ENCODE measurements around the gene ZNF33B.
"Not testable (repeated sequence)": the region's sequence is repeated elsewhere in the genome, so short reads cannot be mapped to it uniquely, and the experiment has no call there.

ZNF33B gene

GRCh38 chr10:42638055-42638820 lies at the start of gene ZNF33B:
Gene ZNF33B (minus strand): TSS chr10:42638570. CDS start chr10:42636928, 1,642 bp downstream.
- peak; percentile 91 for DNase-seq (ENCODE audit: low spot score)

- DNase-seq (ENCODE audit: low spot score): no peak
These were observed 46.1 kb upstream of the ZNF33B start for GRCh38 chr10:42684517-42684916.

GRCh38 chr10:42680267-42680666 lies 41.9 kb upstream of the ZNF33B start:
- no peak for DNase-seq (ENCODE audit: low spot score)

GRCh38 chr10:42665181-42665979 lies 27.0 kb upstream of the ZNF33B start:
- DNase-seq (ENCODE audit: low spot score): not testable (repeated sequence)

GRCh38 chr10:42654419-42654818 lies 16.0 kb upstream of the ZNF33B start:
- DNase-seq (ENCODE audit: low spot score): no peak

- DNase-seq (ENCODE audit: low spot score): no peak
These were observed 14.5 kb upstream of the ZNF33B start for GRCh38 chr10:42652858-42653257.

- DNase-seq (ENCODE audit: low spot score): no peak
These were observed 12.0 kb upstream of the ZNF33B start for GRCh38 chr10:42650374-42650773.

GRCh38 chr10:42648512-42648911 lies 10.1 kb upstream of the ZNF33B start:
- DNase-seq (ENCODE audit: low spot score): no peak

- no peak for DNase-seq (ENCODE audit: low spot score)
These were observed 8.6 kb upstream of the ZNF33B start for GRCh38 chr10:42646687-42647640.

- DNase-seq (ENCODE audit: low spot score): no peak
These were observed 7.8 kb upstream of the ZNF33B start for GRCh38 chr10:42646214-42646613.

- DNase-seq (ENCODE audit: low spot score): no peak
These were observed 7.1 kb upstream of the ZNF33B start for GRCh38 chr10:42645516-42645915.

- no peak for DNase-seq (ENCODE audit: low spot score)
These were observed 6.7 kb upstream of the ZNF33B start for GRCh38 chr10:42645103-42645502.

GRCh38 chr10:42640610-42641229 lies 2.4 kb upstream of the ZNF33B start:
- DNase-seq (ENCODE audit: low spot score): no peak

- DNase-seq (ENCODE audit: low spot score): no peak
These were observed 476 bp upstream of the ZNF33B start for GRCh38 chr10:42638821-42639270.

GRCh38 chr10:42637648-42638054 lies 719 bp downstream of the ZNF33B start:
- no peak for DNase-seq (ENCODE audit: low spot score)

- DNase-seq (ENCODE audit: low spot score): no peak
These were observed 1.2 kb downstream of the ZNF33B start for GRCh38 chr10:42637142-42637541.

- no peak for DNase-seq (ENCODE audit: low spot score)
These were observed 3.3 kb downstream of the ZNF33B start for GRCh38 chr10:42635098-42635497.

- no peak for DNase-seq (ENCODE audit: low spot score)
These were observed 5.8 kb downstream of the ZNF33B start for GRCh38 chr10:42632564-42632963.

- DNase-seq (ENCODE audit: low spot score): no peak
These were observed 7.7 kb downstream of the ZNF33B start for GRCh38 chr10:42630537-42631134.

- no peak for DNase-seq (ENCODE audit: low spot score)
These were observed 14.4 kb downstream of the ZNF33B start for GRCh38 chr10:42623929-42624328.

GRCh38 chr10:42618424-42618823 lies 19.9 kb downstream of the ZNF33B start:
- DNase-seq (ENCODE audit: low spot score): no peak
